ENCODE measurements around the gene FBXO42.

- no peak for TF ChIP-seq CTCF (conservative IDR thresholded peaks at IDR 0.05 in 1 of 2, IDR thresholded peaks at IDR 0.05 in 1 of 2; ENCODE audit: low read depth in 1 of 2, low read length in 2 of 2)
- TF ChIP-seq EZH2 (IDR thresholded peaks at IDR 0.05; ENCODE audit: low read length, missing control alignments) = no peak
Observed at GRCh38 chr1:16307222-16307621, 45.1 kb downstream of the FBXO42 start.
